CMK (cell line): Measurements from ENCODE around the gene NPTX2.

ENCODE experiments used
- DNase-seq: peaks from one replicate; pipeline ENCODE4 v3.0.0-alpha.2; 2010; ENCODE audit warnings: low read depth

NPTX2 gene

DNA sequence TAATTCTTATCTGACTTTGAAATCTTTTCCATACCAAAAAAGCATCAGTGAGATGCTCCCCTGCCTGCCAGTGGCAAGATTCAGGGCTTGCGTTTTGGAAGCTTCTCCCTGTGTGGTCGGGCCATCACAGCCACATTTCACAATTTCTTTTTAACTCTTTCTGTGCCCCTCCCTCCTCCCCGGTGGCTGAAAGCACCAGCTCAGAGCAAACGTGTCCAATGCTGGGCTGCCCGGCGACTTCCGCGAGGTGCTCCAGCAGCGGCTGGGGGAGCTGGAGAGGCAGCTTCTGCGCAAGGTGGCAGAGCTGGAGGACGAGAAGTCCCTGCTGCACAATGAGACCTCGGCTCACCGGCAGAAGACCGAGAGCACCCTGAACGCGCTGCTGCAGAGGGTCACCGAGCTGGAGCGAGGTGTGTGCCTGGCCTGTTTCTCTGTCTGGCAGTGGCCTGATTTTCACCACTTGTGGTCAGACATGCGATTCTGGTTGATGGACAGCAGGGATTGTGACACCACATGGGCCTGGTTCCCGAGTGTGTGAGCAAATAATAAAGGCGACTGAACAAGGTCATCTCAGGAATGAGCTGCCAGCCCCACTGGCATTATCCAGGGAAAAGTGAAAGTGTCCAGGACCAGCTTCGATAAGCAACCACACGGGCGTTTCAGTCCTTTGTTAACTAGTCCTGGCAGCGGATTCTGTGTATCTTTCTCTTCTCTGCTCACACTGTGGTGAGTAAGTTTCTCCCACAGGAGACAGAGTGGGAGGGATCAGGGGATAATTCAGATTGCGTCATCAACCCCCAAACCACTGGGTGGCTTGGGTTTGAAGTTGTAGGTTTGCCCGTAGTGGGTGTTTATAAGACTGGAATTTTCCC is 2.6 kb downstream of the NPTX2 start:
- DNase-seq = no peak

DNA sequence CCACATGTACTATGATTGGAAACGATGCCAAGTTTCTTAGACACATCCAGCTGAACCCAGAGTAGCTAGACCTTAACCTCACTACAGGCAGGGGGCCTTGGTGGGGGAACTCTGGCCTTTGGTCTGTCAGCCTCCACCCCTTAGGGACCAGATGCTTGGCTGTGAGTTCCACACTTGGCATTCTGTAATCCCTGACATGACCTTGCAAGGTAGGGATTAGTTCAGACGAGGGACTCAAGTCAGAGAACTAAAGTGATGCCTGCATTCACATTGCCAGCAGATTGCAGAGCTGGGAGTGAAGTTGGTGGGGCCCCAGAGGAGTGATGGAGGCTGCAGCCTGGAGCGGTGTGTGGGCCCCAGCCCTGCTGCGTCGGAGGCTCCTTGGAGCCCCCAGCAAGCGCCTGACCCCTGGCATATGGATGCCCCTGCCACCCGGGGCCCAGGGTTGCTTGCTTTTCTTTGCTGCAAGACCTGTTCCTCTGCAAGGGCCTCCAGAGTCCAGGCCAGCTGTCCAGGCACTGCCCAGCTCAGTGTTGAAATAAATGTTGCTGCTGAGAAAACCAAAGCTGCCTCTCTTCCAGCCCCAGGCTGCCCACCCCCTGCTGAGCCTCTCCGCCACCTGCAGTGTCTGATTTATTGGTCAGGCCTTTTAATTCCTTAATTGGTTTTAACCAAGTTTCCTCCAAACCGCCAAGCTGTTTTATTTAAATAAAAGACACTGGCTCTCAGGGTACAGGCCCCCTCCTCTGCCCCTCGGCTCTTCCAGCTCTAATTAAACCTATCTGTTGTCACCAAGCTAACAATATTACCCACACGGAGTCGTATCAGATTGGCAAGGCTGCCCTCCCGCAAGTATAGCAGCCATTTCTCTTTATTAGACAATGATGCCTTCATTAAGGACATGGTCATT is 4.7 kb downstream of the NPTX2 start:
- no peak for DNase-seq

DNA sequence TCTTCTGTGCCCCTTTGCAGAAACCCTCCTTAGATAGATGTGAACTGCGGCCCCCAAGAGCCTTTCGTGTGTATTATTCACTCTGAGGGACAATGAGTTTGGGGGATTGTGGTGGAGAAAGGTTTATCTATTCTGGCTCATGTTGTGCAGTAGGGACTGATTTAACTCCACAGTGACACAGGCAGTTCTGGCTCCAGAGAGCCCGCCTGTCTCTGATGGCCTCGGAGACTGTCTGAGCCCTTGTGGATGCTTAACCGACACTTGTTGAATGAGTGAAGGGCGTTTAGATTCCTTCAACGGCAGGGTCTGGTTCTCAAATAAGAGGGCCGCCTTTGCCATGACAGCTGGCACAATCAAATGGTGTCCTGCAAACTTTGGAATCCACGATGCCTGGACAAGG is 5.8 kb downstream of the NPTX2 start:
- DNase-seq = no peak

DNA sequence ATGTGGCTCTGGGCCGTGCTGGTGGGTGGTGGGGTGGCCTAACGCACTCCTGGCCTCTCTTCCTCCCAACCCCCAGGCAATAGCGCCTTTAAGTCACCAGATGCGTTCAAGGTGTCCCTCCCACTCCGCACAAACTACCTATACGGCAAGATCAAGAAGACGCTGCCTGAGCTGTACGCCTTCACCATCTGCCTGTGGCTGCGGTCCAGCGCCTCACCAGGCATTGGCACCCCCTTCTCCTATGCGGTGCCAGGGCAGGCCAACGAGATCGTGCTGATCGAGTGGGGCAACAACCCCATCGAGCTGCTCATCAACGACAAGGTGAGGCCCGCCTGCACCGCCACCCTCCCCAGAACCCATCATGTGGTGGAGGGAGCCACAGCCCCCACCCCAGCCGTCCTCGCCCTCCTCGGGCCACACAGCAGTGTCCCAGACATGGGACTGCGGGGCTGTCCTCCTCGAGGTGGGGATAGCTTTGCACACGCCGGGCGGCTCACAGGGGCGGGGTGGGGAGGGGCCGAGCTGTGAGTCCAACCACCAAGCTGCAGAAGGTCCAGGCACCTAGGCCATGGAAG is 7.8 kb downstream of the NPTX2 start:
- DNase-seq = no peak

DNA sequence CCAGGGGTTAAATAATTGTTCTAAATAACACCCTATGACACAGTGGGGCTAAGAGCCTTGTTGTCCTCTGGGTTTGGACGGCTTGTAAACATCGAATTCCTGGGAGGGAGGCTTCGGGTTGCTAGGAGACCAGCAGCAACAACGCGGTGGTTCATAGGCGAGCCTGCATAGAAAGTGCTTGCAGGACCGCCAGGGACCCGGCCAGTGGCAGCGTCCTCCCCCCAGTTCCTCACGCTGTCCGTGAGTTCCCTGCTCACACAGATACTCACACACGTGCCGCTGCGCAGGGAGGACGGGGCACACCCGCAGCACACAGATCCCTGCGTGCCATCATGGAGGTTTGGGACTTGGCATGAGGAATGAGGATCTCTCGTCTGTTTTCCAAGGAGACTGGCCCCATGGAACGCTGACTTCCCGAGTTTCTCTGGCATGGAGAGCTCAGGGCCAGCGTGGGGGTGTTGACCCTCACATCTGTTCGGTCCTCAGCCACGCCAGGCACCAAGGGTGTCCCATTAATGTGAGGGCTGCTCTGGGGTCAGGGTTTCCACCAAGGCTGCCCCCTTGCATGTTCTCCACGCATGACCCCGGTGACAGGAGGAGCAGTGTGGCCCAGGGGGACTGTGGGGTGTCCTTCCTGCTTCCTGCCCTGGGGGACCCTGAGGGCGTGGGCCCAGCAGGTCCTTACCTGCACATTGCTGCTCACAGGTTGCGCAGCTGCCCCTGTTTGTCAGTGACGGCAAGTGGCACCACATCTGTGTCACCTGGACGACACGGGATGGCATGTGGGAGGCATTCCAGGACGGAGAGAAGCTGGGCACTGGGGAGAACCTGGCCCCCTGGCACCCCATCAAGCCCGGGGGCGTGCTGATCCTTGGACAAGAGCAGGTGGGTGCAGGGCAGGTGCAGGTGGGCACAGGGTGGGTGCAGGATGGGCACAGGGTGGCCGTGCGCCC is 9.7 kb downstream of the NPTX2 start:
- no peak for DNase-seq

DNA sequence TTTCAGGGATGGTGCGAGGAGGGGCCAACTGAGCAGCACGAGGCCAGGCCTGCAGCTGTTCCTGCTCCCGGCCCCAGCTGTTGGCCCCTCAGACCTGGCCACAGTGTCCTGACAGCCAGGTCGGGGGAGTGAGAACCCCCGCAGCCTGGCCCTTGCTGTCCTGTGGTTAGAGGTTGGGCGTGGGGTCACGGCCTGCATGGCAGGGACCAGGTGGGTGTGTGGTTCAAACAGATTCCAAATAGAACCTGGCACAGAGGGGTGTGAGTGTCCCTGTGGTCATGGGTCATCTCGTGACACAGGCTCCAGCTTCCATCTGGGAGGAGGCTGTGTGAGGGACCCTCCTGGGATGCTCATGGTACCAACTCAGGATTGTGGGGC is 10.3 kb downstream of the NPTX2 start:
- no peak for DNase-seq

DNA sequence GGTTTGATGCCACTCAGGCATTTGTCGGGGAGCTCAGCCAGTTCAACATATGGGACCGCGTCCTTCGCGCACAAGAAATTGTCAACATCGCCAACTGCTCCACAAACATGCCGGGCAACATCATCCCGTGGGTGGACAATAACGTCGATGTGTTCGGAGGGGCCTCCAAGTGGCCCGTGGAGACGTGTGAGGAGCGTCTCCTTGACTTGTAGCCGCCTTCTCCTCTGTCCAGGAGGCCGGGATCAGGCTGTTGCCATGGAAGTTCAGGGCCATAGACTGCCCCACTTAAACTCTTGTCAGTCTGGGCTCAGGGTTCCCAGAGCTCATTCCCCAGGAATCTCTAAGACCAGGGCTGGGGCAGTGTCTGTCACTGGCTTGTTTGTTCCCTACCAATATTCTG is 11.3 kb downstream of the NPTX2 start:
- no peak for DNase-seq

DNA sequence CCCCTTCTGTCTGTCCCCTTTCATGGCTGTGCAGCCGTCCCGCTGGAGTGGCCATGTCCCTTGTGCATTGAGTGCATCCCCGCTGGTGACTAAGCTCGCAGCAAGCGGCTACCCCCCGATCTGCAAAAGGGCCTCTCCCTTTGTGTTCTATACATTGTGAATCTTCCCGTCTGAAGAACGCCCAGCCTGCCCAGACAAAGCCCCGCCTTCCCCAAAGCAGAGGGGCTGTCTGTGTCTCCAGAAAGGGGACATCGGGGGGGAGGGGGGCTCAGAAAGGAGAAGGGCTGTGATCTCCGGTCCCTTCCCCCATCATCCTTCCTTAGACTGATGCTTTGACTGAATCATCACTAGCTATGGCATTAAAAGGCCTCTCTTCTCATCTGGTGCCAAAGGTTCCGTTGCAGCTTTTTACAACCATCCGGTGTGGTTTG is 11.9 kb downstream of the NPTX2 start:
- DNase-seq = no peak

DNA sequence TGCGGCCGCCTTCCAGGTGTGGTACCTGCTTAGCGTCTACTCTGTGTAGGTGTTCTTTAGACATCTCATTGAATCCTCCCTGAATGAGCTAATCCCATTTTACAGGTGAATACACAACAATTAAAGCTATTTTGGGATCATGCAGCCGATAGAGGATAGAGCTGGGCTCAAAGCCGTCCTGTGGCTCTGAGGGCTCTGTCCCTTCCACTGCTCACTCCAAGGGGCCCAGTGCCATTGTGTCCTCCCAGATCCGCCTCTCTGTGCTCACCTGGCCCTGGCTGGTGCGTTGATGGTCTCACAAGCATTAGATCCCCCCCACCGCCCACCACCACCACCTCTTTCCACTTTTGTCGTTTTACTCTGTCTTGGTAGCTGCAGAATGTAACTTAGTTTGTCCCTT is 13.1 kb downstream of the NPTX2 start:
- DNase-seq = no peak

DNA sequence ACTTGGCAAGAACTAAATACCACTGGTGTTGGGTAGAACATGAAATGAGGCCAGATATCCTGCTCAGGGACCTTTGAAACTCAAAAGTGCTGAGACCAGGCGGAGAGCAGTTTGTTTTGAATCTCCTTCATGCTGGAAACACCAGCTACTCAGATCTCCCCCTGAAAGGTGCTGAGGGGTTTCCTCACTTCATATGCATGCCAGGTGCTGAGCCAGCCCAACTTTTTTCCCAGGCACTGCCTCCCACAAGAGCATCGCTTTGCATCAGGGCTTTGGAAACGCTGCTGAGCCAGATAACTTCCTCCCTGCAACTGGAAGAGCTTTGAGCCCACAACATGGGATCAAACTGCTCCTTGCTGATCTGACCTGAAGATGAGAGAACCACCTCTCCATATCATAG is 13.7 kb downstream of the NPTX2 start:
- no peak for DNase-seq

DNA sequence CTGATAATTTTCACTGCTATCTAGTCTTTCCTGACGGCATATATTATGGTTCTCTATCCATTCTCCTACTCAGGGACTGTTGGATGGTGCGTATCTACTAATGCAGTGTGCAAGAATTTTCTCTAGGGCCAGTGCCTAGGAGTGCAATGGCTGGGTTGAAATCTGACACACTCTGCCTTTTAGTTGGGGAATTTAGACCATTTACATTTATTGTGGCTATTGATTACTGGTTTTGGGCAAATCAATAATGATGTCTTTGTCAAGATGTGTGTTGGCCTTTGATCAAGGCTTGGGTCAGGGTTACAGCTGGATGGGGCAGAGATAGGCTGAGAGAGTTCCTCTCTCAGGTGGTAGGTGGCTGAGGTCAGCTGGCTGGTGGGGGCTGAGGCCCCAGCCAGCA is 21.8 kb downstream of the NPTX2 start:
- no peak for DNase-seq

DNA sequence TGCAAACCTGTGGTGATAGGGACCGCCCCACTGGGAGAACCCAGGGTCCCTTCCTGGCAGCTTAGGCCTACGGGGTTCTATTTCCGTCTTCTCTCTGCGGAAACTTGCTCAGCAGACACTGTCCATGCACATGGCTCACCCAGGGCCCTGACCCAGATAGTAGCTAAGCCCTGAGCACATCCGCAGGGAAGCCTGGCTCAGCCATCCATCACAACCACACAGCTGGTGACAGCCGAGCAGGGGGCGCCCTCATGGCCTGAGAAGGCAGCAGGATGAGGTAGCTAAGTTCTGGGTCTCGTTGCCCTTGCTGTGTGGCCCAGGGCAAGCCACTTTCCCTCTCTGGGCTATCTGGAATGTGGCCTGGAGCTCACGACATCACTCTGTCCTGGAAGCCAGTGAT is 23.3 kb downstream of the NPTX2 start:
- no peak for DNase-seq

DNA sequence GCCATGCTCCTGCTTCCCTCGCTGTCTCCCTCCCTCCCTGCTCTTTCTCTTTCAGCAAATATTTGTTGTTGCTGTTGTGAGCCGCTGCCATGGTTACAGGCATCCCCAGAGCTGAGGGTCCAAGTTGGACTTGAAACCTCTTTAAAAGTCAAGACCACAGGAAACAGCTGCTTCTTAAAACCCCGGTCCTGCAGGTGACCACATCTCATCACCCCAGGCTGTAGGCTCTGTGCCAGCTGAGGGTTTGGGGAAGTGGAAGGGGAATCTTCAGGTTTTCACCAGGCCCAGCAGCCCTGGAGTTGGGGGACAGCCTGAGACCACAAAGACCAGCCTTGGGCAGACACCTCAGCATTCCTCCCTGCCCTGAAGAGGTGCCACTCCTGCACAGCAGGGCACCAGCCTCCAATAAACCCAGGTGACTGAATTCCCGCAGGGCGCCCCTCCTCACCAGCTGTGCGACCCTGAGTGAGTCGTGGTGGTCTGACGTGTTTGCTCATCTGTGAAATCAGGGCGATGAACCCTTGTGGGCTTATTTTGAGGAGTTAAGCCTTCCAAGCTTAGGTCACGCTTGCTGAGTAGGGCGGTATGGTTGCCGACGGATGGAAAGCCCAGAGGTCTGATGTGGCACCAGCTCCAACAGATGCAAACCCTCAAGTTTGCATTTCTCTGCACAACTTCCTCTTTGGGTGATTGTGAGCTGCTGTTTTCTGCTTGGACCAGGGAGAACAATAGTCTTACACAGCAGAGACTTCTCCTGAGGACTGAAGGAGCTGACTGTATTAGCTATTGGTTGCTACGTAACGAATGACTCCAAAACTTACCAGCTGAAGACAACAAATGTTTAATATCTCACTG is 24.8 kb downstream of the NPTX2 start:
- no peak for DNase-seq

DNA sequence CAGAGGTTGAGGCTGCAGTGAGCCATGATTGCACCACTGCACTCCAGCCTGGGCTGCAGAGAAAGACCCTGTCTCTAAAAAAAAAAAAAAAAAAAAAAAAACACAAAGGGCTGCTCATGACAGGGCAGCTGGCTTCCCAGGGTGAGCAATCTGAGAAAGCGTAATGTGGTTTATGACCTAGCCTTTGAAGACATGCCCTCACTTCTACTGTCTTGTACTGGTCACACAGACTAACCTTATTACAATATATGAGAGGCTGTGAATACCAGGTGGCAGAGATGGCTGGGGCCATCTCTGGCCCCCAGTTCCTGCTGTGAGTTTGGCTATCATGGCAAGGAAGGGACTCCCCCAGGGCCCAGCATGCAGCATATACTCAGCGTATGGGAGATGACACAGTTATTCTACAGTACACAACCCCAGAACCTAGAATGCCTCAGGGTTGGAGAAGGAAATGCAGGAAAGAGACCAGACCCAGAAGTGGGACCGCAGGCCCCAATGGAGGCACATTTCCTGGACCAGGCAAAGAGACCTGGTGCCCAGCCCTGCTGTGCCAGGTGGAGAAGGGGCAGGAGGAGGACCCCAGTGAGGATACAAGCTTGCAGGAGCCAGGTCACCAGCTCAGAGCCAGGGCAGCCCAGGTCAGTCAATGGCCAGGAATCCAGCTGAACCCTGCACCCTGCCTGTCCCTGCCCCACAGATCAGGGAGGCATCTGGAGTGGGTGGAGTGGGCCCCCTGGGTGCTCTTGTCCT is 26.3 kb downstream of the NPTX2 start:
- DNase-seq = no peak

DNA sequence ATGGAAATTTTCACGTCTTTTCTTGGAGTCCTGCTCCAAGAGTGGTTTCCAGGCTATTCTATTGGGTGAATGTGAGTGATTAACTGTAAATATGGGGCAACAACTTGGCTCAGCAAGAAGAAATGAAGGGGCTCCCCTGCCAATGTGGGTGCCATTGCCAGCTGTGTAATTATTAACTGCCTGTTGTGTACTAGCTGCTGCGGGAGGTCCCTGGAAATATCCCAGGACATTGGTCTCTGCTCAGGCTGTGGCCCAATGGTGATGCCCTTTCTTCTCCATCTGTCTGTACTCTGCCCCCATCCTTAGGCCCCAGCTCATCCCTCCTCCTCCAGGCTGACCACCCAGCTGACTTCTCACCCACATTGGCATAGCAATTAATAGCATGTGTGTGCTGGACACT is 29.4 kb downstream of the NPTX2 start:
- no peak for DNase-seq

DNA sequence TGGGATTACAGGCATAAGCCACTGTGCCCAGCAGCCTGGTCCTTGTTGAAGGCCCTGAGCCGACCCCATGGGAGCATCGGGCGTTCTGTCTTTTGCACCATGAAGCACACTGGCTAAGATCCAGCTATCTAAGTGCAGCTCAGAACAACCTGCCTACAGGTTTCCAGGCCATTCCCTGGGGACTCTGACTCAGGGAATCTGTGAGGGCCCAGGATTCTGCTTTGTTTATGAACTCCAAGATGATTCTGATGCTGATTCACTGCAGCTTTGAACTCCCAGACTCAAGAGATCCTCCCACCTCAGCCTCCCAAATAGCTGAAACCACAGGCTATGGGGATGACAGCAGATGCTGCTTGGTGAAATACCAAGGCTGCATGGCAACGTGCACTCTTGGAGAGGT is 30.2 kb downstream of the NPTX2 start:
- no peak for DNase-seq

DNA sequence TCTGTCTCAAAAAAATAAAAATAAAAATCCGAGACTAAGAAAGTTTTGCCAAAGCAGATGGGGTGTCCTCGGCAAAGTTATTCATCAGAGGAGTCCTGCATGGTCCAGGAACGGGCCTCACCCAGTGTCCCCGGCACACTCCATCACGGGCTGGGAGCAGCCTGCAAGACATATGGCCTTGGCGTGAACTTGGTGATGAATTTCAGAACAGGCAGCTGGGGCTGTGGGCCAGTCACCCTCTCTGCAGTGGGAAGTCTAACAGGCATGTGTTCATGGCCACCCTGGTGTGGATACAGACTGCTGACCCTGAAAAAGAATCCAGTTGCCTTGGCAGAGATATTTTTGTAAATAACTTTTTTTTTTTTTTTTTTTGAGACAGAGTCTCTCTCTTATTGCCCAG is 34.7 kb downstream of the NPTX2 start:
- DNase-seq = no peak

DNA sequence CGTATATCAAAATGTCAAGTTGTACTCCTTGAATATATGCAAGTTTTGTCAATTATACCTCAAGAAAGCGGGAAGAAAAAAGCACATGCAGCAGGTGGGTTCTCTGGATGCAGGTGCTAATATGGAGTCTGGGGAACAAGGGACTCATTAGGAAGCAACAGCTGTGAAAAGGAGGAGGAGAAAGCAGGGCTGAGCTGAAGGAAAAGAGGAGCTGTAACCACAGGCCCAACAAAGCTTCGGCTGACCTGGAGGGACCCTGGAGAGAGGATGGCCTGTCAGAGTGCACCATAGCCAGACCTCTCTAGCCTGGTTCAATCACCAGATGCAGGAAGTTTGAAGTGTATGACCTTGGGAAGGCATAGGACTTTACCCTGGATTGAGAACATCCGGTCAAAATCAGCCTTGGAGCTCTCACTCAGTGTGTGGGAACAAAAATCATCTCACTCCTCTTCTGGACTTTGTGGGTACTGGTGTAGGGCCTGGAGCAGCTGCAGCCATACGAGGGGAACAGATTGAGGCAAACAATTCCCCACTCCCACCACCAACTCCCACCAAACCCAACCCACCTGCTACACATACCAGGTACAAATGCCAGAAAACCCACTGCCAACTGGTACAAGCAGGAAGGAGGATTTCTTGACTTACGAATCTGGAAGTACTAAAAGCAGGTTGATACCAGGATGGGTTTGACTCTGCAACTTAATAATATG is 36.7 kb downstream of the NPTX2 start:
- DNase-seq = no peak

DNA sequence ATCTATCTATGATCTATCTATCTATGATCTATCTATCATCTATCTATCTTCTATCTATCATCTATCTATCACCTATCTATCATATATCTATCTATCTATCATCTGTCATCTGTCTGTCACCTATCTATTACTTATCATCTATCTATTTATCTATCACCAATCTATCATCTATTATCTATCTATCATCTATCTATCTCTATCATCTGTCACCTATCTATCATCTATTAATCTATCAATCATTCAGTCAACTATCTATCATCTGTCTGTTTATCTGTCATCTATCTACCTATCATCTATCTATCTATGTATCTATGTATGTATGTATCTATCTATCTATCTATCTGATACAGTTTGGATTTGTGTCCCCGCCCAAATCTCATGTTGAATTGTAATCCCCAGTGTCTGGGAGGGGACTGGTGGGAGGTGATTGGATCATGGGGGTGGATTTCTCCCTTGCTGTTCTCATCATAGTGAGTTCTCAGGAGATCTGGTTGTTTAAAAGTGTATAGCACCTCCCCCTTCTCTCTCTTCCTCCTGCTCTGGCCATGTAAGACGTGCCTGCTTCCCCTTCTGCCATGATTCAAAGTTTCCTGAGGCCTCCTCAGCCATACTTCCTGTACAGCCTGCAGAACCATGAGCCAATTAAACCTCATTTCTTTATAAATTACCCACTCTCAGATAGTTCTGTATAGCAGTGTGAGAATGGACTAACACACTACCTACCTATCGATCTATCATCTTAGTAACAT is 37.6 kb downstream of the NPTX2 start:
- DNase-seq = no peak
